Stimulated activated CD8-positive, alpha-beta memory T cell treated with anti-CD3 and anti-CD28 coated beads, Interleukin-12 subunit alpha, Interleukin-12 subunit beta, amount 100 ng/mL, for 1 hour (primary cell): ENCODE data around the gene TBX2.

Experiments used
- DNase-seq: peaks from one replicate; pipeline ENCODE4 v3.0.0-alpha.2; 2020; ENCODE audit warnings: low read depth

Gene TBX2

DNA sequence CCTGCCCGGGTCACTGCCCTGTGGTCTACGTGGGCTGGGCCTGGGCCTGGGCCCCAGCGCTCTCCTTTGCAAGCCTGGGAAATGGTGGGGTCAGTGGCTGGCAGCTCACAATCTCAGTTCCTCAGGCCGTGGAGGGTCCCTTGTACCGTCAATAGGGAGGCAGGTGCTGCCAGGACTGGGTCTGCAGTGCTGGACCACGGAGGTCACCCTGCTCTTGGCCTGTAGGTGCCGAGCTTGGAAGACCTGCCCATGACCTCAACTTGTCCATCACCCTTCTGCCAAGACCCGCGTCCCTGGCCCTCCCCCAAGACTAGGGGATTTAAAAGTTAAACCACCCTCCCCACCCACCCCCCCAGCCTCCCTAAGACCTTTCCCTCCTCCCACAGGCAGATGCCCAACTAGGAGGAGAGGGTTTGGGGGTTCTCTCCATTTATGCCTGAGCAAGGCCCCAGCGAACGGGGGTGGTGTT, 2.5 kb downstream of the TBX2 start:
- no peak for DNase-seq

GRCh38 chr17:61402978-61403800, 3.5 kb downstream of the TBX2 start:
- DNase-seq: no peak

- DNase-seq: no peak
These were observed 4.4 kb downstream of the TBX2 start for GRCh38 chr17:61403801-61404662.

DNA sequence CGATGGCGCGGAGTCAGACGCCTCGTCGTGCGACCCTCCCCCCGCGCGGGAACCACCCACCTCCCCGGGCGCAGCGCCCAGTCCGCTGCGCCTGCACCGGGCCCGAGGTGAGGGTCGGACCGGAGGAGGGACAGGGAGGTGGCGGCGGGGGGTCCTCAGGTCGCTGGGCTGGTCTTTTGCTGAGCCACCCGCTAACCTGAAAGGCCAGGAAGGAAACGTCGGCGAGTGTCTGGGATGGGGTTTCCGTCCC, 4.9 kb downstream of the TBX2 start:
- DNase-seq: no peak

DNA sequence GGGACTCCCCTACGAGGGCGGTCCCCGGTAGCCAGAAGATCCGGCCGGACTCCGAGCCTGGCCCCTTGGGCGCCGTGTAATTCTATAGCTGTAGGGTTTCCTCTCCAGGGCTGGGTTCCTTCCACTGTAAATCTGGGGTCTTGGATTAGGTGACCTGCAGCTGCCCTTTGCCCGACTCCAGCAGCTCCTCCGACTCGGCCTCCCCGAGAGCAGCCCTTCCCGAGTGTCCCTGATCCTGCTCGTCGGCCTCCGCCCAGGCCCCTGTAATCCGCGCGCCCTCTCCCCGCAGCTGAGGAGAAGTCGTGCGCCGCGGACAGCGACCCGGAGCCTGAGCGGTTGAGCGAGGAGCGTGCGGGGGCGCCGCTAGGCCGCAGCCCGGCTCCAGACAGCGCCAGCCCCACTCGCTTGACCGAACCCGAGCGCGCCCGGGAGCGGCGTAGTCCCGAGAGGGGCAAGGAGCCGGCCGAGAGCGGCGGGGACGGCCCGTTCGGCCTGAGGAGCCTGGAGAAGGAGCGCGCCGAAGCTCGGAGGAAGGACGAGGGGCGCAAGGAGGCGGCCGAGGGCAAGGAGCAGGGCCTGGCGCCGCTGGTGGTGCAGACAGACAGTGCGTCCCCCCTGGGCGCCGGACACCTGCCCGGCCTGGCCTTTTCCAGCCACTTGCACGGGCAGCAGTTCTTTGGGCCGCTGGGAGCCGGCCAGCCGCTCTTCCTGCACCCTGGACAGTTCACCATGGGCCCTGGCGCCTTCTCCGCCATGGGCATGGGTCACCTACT, 5.5 kb downstream of the TBX2 start:
- no peak for DNase-seq

DNA sequence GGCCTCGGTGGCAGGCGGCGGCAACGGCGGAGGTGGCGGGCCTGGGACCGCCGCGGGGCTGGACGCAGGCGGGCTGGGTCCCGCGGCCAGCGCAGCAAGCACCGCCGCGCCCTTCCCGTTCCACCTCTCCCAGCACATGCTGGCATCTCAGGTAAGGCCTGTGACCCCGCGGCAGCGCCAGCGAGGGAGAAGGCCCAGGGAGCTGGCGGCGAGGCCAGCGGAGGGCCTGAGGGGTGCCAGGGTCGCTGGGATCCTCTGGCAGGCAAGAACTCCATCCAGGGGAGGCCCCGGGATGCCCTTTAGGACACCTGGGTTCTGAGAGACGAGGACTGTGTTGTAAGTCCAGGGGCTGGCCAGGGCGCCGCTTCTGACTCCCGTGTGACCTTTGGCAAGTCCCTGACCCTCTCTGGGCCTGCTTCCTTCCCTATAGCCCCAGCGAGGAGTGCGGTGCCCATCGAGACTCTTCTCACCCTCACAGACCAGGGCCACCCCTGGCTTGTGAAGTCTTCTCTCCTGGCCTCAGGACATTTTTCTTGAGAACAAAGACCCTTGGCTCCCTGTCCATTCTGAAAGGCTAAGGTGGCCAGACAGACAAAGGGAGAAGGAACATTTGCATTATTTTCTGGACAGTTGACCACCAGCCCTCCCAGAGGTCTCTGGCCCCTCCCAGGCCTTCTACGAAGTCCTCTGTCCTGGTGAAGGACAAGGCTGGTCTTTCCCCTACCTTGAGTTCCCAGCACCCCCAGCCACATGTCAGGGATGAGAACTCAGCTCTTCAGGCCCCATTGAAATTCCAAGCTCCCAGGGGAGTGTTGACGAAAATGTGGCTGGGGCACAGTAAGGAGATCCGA, 6.3 kb downstream of the TBX2 start:
- no peak for DNase-seq

GRCh38 chr17:61406537-61406845, 6.8 kb downstream of the TBX2 start:
- no peak for DNase-seq

- DNase-seq: no peak
These were observed 7.6 kb downstream of the TBX2 start for GRCh38 chr17:61406971-61407911.

DNA sequence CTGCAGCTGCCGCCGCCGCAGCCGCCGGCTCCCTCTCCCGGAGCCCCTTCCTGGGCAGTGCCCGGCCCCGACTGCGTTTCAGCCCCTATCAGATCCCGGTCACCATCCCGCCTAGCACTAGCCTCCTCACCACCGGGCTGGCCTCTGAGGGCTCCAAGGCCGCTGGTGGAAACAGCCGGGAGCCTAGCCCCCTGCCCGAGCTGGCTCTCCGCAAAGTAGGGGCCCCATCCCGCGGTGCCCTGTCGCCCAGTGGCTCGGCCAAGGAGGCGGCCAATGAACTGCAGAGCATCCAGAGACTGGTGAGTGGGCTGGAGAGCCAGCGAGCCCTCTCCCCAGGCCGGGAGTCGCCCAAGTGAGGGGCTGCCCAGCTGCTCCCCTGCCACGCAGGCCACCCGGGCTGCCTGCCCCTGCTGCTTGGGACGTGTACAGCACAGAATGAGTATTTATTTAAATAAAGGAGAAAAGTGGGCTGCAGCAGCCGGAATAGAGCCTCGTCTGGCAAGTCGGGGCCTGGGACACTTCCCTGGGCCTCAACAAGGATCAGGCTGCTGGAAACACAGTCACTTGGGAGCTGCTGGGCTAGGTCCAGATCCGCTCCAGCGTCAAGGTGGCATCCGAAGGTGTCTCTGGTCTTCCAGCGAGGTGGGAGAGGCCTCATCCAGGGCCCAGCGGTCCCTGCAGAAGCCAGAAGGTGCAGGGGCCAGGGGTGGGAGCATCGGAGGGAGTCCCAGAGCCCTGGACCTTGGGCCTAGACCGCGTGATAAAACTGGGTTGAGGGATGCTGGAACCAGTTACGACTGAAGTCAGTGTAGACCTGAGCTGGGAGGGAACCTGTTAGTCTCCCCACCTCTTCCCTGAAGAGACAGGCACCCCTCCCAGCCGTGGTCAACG, 8.8 kb downstream of the TBX2 start:
- no peak for DNase-seq

DNA sequence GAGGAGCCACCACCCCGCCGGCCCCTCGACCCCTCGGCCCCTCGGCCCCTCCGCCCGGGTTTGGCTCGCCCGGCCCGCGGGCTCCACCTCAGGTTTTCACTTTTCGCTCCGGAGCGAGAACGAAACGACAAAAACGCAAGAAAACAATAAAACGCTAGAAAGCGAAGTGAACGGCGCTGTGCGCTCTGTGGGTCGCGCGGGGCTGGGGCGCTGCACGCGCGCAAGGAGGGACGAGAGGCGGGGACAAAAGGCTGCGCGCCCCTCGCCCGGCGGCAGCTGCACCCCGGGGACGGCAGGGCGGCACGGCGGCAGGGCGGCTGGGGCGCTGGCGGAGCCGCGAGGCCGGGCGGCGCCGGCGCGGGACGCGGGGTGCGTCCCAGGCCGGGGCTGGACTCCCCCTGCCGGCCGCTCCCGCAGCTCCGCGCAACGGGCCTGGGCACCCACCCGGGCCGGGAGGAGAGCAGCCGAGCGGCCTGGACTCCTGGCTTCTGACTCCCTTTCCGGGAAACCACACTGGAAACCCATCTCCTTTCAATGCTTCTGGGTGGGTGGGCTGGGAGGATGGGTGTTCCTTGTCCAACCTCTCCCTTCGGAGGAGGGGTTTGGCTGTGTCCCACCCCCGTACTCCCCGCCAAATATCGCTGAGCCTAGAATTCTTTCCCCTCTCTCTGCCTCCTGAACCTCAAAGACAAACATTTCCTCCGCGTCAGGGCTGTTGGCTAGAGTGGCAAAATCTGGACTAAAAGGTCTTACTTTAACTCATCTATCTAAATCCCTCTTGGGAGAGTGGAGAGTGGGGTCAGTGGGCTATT, 9.9 kb downstream of the TBX2 start:
- no peak for DNase-seq

- peak; percentile 60 for DNase-seq
These were observed 10.7 kb downstream of the TBX2 start for GRCh38 chr17:61410141-61411010.

DNA sequence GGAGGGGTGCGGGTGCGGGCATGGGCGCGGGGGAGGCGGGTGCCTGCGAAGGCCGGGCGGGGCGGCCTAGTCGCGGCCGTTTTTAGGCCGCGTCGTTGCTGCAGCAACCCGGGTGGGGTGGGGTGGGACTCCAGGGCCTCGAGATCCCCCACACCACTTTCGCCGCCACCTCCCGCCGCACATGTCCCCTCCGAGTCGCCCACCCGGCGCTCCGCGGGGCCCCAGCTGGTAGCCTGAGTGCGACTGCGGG, 11.3 kb downstream of the TBX2 start:
- no peak for DNase-seq

DNA sequence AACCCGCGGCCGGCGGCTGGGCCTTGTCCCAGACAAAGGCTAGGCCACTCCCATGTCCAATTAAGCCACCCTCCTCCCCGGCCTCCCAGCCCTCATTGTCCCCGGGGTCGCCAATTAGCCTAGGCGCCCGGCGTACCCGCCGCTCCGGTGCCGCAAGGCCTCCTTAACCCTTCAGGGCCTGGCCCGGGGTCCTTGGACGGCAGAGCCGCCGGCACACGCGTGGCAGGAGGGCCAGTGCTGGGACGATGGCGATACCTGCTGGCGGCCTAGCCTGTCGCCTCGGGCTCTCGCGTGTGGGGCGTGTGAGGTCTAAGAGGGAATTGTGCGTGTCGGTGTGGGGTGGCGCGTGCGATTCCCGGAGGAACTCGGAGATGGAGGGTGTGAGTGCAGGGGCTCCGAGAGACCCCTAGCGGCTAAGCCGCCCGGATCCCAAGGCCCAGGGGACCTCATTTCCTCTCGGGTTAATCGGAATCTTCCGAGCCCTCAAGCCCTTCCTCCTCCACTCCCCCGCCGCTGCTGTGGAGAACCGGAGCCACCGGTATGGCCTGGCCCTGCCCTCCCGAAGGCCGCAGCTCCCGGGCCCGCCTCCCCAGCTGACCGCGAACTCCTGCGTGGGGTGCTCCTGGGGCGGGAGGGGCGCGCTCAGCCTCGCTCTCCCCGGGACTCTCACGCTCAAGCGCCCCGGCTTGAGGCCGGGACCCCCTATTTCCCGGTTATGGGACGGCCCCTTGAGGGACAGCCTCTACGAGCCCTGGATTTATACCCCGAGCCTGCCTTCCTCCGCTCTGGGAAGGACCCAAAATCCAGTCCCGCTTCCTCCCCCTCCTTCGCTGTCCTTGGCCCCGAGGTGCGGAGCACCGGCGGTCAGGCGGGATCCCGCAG, 11.9 kb downstream of the TBX2 start:
- no peak for DNase-seq

DNA sequence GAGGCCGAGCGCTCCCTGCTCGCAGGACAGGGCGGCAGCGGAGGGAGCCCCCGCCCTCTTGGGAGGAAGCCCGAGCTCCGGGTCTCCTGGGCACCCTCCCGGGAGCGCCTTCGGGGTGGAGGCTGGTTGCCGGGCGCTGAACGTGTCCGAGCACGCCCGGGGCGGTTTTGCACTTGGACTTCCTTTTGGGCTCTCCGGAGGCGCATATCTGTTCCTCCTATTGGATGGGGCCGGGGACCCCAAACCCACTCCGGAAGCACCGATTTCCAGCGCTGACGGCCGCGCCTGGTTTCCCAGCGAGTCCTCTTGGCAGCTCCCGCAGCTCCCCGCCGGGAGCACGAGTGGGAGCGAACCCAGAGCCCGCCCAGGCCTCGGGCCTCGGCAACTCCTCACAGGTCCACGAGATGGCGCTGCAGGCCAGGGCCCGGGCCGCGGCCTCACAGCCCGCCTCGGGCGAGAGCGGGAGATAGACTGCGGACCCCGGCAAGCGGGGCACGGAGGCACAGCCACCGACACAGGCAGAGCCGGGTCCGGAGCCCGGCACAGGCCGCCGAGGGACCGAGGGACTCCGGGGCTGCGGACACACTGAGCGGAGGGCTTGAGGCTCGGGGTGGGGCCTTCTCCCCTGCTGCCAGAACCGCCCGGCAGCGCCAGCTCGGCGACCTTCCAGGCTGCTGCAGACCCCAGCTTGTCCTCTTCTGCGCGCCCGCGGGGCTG, 12.7 kb downstream of the TBX2 start:
- DNase-seq: peak; percentile 63

DNA sequence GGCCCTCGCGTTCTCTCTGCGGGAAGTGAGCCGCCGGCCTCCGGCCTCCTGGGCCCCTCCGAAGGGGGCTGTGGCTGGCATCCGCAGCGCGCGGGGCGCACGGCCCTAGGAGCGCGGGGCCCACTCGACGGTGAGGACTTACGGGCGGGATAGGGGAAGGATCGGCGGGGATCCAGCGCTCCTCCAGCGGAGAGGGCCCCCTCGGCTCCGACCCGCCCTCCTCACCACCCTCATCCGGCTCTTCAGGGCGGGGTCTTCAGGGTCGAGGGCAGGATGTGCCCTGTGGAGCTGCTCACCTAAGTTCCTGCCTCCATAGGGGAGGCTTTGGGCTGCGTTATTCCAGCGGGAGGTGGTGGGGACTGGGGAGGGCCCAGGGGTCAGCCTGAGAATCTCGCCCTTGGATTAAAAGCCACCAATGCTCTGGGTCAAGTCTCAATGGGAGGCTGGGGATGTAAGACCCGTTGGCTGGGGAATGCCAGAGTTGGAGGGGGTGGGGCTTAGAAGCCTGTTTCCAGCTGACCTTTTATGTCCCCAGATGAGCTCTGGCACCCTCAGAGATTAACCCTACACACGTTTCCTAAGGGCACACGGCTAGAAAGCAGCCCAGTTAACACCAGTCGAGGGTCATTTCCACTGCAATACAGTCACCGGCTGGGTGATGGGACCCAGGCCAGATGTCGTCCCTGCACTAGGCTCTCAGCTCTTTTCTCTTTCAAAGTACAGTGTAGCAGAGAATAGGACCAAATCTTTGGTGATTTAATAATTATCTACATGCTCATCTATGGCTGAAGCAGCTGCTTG, 13.4 kb downstream of the TBX2 start:
- no peak for DNase-seq

- no peak for DNase-seq
These were observed 14.1 kb downstream of the TBX2 start for GRCh38 chr17:61413661-61414126.
